Lower lobe of right lung (tissue), 2 donors: ENCODE data around the gene CLCF1. TPM values are rescaled to one million over a fixed set of nuclear protein-coding genes. Genes with fewer than 3 reads are reported as not detected.
A peak's percentile ranks its signal among the peaks of the same experiment; 100 is the strongest.

Experiments
- ATAC-seq, 2 donors: fragments of 200-7000 bp; cut with Tn5 transposase; one replicate each; pipeline ENCODE4 v1.9.1; 2020 to 2022; ENCODE audit warnings: mild to moderate bottlenecking in 2 of 2, moderate library complexity in 2 of 2
- DNase-seq: peaks from one replicate; pipeline ENCODE4 v3.0.0-alpha.2; 2020
- H3K27ac ChIP-seq: fragments of 200-600 bp; one replicate; pipeline ENCODE4 v1.8.0; 2022
- H3K27me3 ChIP-seq: fragments of 200-600 bp; one replicate; pipeline ENCODE4 v1.8.0; 2022; ENCODE audit warnings: low read depth
- H3K36me3 ChIP-seq: fragments of 200-600 bp; one replicate; pipeline ENCODE4 v1.8.0; 2022; ENCODE audit warnings: mild to moderate bottlenecking
- H3K4me1 ChIP-seq: fragments of 200-600 bp; one replicate; pipeline ENCODE4 v1.8.0; 2022
- H3K4me3 ChIP-seq: fragments of 200-600 bp; one replicate; pipeline ENCODE4 v1.8.0; 2022; ENCODE audit warnings: mild to moderate bottlenecking
- H3K9me3 ChIP-seq: fragments of 200-600 bp; one replicate; pipeline ENCODE4 v1.8.0; 2022
- intact Hi-C: fragments of 100-400 bp; cut with DNase I; formaldehyde crosslinking; loops from one replicate; pipeline ENCODE4 v1.11.0; 2022
- total RNA-seq: library from RNA; stranded (reverse); fragmentation: NEBNext Ultra II Directional; extraction: Animal tissue kit (Norgen Biotek cat#: 25700); gene quantifications from one replicate; pipeline ENCODE4 v1.2.1, GENCODE V29; 2021
- TF ChIP-seq, protein P1 (sequence below): fragments of 200-600 bp; IDR thresholded peaks from one replicate; pipeline ENCODE4 v1.8.0; 2022; ENCODE audit warnings: antibody characterized with exemption, mild to moderate bottlenecking
- donor health status: DM: no; HTN: yes; CAD: no; lungs with severe emphysema.

Gene CLCF1
- total RNA-seq, 1 donor from 2014 or later, result 3.7 TPM

DNA sequence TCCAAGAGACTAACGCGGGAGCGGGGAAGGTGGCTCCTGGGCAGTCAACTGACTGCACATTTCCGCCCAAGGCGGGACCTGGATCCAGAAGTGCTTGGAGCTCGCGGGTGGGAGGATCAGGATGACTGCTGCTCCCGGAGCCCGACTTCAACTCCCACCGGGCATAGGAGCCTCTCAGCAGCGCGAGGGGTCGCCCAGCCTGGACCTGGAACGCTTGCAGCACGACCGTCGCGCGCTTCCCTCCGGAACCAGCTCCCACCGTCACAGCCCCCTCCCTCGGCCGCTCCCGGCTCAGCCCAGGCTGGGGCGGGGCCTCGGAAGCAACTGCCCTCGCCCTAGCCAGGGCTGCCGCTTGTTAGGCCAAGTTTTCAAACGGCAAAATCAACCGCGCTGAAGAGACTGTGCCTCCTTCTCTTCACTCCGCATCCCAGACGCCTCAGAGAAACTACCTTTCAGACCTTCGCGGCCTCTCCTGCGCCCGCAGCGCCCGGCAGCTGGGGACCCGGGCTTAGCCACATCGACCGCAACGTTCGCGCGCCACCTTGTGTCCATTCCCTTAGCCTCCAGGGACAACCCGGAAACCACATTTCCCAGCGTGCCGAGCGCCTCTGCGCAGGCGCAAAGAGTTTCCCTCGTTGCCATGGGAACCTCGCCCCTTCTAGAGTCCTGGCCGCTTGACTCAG lies 56.1 kb downstream of the CLCF1 start:
- DNase-seq, result peak; percentile 97
- TF ChIP-seq, protein P1, sequence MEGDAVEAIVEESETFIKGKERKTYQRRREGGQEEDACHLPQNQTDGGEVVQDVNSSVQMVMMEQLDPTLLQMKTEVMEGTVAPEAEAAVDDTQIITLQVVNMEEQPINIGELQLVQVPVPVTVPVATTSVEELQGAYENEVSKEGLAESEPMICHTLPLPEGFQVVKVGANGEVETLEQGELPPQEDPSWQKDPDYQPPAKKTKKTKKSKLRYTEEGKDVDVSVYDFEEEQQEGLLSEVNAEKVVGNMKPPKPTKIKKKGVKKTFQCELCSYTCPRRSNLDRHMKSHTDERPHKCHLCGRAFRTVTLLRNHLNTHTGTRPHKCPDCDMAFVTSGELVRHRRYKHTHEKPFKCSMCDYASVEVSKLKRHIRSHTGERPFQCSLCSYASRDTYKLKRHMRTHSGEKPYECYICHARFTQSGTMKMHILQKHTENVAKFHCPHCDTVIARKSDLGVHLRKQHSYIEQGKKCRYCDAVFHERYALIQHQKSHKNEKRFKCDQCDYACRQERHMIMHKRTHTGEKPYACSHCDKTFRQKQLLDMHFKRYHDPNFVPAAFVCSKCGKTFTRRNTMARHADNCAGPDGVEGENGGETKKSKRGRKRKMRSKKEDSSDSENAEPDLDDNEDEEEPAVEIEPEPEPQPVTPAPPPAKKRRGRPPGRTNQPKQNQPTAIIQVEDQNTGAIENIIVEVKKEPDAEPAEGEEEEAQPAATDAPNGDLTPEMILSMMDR, result peak; percentile 97
- intact Hi-C loops, result loop anchor here (10.0 kb wide), 1 partner anchor 53 kb away; the partner anchor contains the start of gene GRK2
- Histone ChIP-seq H3K4me1 (peaks cover 30% of the 10 kb centered on the region), H3K9me3 (no peaks in the 10 kb centered on the region), H3K36me3 (no peaks in the 10 kb centered on the region), H3K4me3 (peak overlapping the region; percentile 95), H3K27ac (peak overlapping the region; percentile 96), H3K27me3 (no peaks in the 10 kb centered on the region)
- ATAC-seq, result peak; percentile 94 to 96

GRCh38 chr11:67316882-67317204 lies 56.6 kb downstream of the CLCF1 start:
- DNase-seq, result no peak
- ATAC-seq, result peak in 1 of 2 donors; percentile 1
- H3K27ac ChIP-seq, result peak overlapping the region; percentile 96
- no peaks in the 10 kb centered on the region for H3K27me3 ChIP-seq
- H3K9me3 ChIP-seq, result no peaks in the 10 kb centered on the region
- TF ChIP-seq, protein P1, result no peak
- H3K36me3 ChIP-seq, result peaks cover under 1% of the 10 kb centered on the region
- peaks cover 32% of the 10 kb centered on the region for H3K4me1 ChIP-seq
- intact Hi-C loops, result loop anchor here (10.0 kb wide), 1 partner anchor 52 kb away; the partner anchor contains the start of gene GRK2
- H3K4me3 ChIP-seq, result peak overlapping the region; percentile 95

DNA sequence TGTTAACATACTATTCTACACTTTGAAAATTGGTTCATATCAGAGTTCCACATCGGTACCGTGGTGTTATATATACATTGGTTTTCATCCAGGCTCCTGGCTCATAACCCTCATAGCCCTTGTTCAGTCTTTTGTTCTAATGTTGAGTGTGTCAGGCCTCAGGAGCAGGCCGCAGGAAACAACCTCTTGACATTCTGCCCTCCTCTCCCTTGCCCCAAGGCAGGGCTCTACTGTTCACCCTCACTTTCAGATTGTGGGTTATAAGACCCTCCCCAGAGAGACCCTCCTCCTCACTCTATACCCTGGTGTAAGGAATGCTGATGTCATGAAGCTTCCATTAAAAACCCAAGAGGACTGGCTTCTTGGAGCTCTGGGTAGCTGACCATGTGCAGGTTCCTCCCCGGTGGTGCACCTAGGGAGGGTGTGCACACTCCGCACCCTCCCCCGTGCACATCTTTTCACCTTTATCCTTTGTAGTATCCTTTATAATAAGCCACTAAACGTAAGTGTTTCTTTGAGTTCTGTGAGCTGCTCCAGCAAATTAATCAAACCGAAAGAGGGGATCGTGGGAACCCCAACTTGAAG lies 58.0 kb downstream of the CLCF1 start:
- no peak for DNase-seq
- Histone ChIP-seq H3K4me1 (peaks cover 32% of the 10 kb centered on the region), H3K27me3 (no peaks in the 10 kb centered on the region), H3K27ac (no peak overlapping the region), H3K4me3 (no peak overlapping the region), H3K36me3 (peaks cover 14% of the 10 kb centered on the region), H3K9me3 (no peaks in the 10 kb centered on the region)
- TF ChIP-seq, protein P1, result no peak
- ATAC-seq, result no peak
- intact Hi-C loops, result loop anchor here (10.0 kb wide), 1 partner anchor 51 kb away; the partner anchor contains the start of gene GRK2

GRCh38 chr11:67314218-67314617 lies 59.2 kb downstream of the CLCF1 start:
- intact Hi-C loops, result loop anchor here (10.0 kb wide), 1 partner anchor 49 kb away; the partner anchor contains the start of gene GRK2
- ATAC-seq, result no peak

More at GRCh38 chr11:67314218-67314617, 59.2 kb downstream of the CLCF1 start:
- Histone ChIP-seq H3K4me1 (peaks cover 32% of the 10 kb centered on the region), H3K4me3 (no peak overlapping the region), H3K27ac (no peak overlapping the region), H3K9me3 (no peaks in the 10 kb centered on the region), H3K27me3 (no peaks in the 10 kb centered on the region), H3K36me3 (peaks cover 26% of the 10 kb centered on the region)
- TF ChIP-seq, protein P1, result no peak
- DNase-seq, result no peak

Other genes starting within 250 kb of the CLCF1 start
- gene GRK2, start 107.1 kb downstream of the CLCF1 start, total RNA-seq, result 101 TPM
- 66.9 TPM for gene ANKRD13D, start 84.3 kb downstream of the CLCF1 start, total RNA-seq
- gene SSH3, start 70.1 kb downstream of the CLCF1 start, total RNA-seq, result 37.7 TPM
- 86.6 TPM for gene POLD4, start 20.1 kb downstream of the CLCF1 start, total RNA-seq
- gene RAD9A, start 18.4 kb upstream of the CLCF1 start, total RNA-seq, result 28.9 TPM
- gene PPP1CA, start 28.3 kb upstream of the CLCF1 start, total RNA-seq, result 144 TPM
- gene TBC1D10C, start 30.5 kb upstream of the CLCF1 start, total RNA-seq, result 45.3 TPM
- gene CARNS1, start 42.1 kb upstream of the CLCF1 start, total RNA-seq, result 0.71 TPM
- gene RPS6KB2, start 54.9 kb upstream of the CLCF1 start, total RNA-seq, result 42.1 TPM
- gene PTPRCAP, start 64.1 kb upstream of the CLCF1 start, total RNA-seq, result 15.7 TPM
- 150 TPM for gene CORO1B, start 69.9 kb upstream of the CLCF1 start, total RNA-seq
- gene GPR152, start 79.1 kb upstream of the CLCF1 start, total RNA-seq, result not detected
- gene CABP4, start 81.8 kb upstream of the CLCF1 start, total RNA-seq, result 4.0 TPM
- gene TMEM134, start 95.7 kb upstream of the CLCF1 start, total RNA-seq, result 49.1 TPM
- 85.2 TPM for gene AIP, start 109.4 kb upstream of the CLCF1 start, total RNA-seq
- 54.1 TPM for gene PITPNM1, start 131.8 kb upstream of the CLCF1 start, total RNA-seq
- 79.7 TPM for gene CDK2AP2, start 134.6 kb upstream of the CLCF1 start, total RNA-seq
- not detected for gene CABP2, start 149.8 kb upstream of the CLCF1 start, total RNA-seq
- gene GSTP1, start 210.2 kb upstream of the CLCF1 start, total RNA-seq, result 677 TPM
- gene NDUFV1, start 233.3 kb upstream of the CLCF1 start, total RNA-seq, result 143 TPM